ENCODE data around the gene PLBD2. TPM values are rescaled to one million over a fixed set of nuclear protein-coding genes. Genes with fewer than 3 reads are reported as not detected.

The PLBD2 gene
- total and polyA plus RNA-seq, 4 donors: 12.1 to 31.2 (median 19.6) TPM

- TF ChIP-seq, protein P1, sequence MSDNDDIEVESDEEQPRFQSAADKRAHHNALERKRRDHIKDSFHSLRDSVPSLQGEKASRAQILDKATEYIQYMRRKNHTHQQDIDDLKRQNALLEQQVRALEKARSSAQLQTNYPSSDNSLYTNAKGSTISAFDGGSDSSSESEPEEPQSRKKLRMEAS (IDR thresholded peaks at IDR 0.05): no peak
- TF ChIP-seq HNF4G (IDR thresholded peaks at IDR 0.05) (no peak), NR2F2 (IDR thresholded peaks at IDR 0.05) (no peak), YY1 (IDR thresholded peaks at IDR 0.05) (no peak), HNF4A (conservative IDR thresholded peaks at IDR 0.05) (no peak), RAD21 (IDR thresholded peaks at IDR 0.05) (no peak)
Measured at GRCh38 chr12:113333418-113333750, 25.0 kb upstream of the PLBD2 start (continued).

DNA sequence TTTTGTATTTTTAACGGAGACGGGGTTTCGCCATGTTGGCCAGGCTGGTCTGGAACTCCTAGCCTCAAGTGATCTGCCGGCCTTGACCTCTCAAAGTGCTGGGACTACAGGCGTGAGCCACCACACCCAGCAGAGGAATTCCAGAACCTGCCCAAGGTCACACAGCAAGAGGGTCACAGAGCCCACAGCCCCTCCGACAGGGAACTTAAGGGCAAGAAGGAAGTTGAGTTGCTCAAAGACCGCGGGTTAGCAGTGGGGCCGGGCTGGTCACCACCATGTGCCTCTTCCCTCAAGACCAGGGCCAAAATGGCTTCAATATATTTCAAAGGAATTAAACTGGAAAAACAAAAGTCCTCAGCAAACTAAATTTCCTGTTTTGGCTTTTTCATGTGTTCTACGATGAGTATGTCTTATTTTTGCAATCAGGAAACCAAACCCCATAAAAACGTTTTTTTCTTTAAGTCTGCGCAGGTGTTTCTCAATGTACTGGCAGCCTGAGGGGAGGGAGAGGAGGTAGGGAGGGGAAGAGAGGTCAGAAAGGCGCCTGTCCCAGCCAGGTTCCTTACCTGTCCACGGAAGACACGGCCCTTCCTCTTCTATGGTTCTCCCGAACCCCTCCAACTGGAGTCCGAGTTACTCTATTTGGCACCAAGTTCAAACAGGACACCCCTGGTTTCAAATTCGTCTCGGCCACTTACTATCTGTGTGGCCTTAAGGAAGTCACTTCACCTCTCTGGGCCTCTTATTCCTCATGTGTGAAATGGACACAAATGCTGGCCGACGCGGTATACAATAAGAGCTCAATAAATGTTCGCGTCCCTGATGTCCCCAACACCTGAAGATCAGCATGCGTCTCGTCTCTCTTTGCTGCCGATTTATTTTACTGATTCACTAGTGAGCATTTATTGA lies 24.3 kb upstream of the PLBD2 start:
- Histone ChIP-seq H3K9ac (ENCODE audit: low read depth in 1 of 2, low read length in 2 of 2) (peak overlapping the region; percentile 78 to 80), H3K4me3 (ENCODE audit: low read depth in 1 of 3, low read length in 3 of 3) (peak overlapping the region; percentile 53 to 91 (median 82)), H3K4me1 (ENCODE audit: control insufficient read depth in 4 of 4, insufficient read depth in 4 of 4, low read length in 3 of 4) (peaks cover 0 to 13% (median 8%) of the 10 kb centered on the region in 4 donors), H3K36me3 (ENCODE audit: control insufficient read depth in 4 of 4, insufficient read depth in 3 of 4, low read depth in 1 of 4, low read length in 3 of 4) (peaks cover 0 to 13% (median 5%) of the 10 kb centered on the region in 4 donors), H3K27ac (ENCODE audit: low read depth in 1 of 2, low read length in 2 of 2) (peak overlapping the region; percentile 46 to 56), H3K9me3 (ENCODE audit: control insufficient read depth in 4 of 4, low read length in 3 of 4) (no peaks in the 10 kb centered on the region), H3K27me3 (ENCODE audit: control insufficient read depth in 4 of 4, insufficient read depth in 4 of 4, low read length in 3 of 4) (no peaks in the 10 kb centered on the region)
- no peak for TF ChIP-seq RAD21 (IDR thresholded peaks at IDR 0.05)
- TF ChIP-seq REST (IDR thresholded peaks at IDR 0.05): no peak
- no peak for TF ChIP-seq EGR1 (IDR thresholded peaks at IDR 0.05; ENCODE audit: low read depth in 2 of 2)
- no peak for TF ChIP-seq YY1 (IDR thresholded peaks at IDR 0.05)
- DNase-seq (ENCODE audit: low spot score): no peak
- WGBS: 39% methylated on average over 27 of the region's 27 CpGs

DNA sequence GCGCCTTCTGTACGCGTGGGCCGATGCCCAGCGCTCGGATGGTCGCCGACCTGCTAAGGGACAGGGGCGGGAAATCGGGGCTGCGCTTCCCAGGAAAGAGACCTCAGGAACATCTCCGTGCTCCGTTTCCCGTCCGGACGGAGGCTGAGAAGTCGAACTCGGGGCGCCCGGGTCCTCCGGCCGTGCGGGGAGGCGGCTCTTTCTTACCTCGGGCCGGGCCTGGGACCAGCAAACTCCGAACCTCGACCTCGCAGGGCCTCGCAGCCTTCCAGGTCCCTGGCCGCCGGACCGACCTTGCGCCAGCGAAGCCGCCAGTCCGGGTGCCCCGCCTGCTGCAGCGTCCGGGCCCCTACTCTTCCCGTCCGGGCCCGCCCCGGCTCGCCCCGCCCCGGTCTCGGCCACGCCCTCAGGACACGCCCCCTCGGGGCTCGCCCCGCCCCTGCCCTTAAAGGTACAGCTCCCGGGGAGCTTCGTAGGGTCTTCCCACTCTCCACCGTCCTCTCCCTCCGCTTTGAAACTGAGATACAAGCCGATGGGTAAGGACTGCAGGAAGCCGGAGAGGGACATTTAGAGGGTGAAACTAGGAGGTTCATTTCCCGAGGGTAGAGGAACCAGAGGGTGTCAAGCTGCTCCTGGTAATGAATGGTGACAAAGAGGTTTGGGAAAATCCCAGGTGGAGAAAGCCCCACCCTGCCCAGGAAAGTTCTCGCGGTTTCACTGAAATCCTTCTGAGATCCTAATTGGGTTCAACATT lies 23.4 kb upstream of the PLBD2 start, which contains the start of gene SLC8B1:
TSS of gene SLC8B1 (minus strand) at position 324 of the 754 bp plus-strand sequence. CDS start 2,231 bp downstream, outside the sequence.
- Histone ChIP-seq H3K9me3 (ENCODE audit: control insufficient read depth in 4 of 4, low read length in 3 of 4) (no peaks in the 10 kb centered on the region), H3K36me3 (ENCODE audit: control insufficient read depth in 4 of 4, insufficient read depth in 3 of 4, low read depth in 1 of 4, low read length in 3 of 4) (peaks cover 0 to 13% (median 5%) of the 10 kb centered on the region in 4 donors), H3K4me3 (ENCODE audit: low read depth in 1 of 3, low read length in 3 of 3) (peak within 1 kb of the TSS; percentile 53 to 91 (median 82)), H3K4me1 (ENCODE audit: control insufficient read depth in 4 of 4, insufficient read depth in 4 of 4, low read length in 3 of 4) (peaks cover 0 to 13% (median 8%) of the 10 kb centered on the region in 4 donors), H3K27ac (ENCODE audit: low read depth in 1 of 2, low read length in 2 of 2) (peak within 1 kb of the TSS; percentile 46 to 56), H3K27me3 (ENCODE audit: control insufficient read depth in 4 of 4, insufficient read depth in 4 of 4, low read length in 3 of 4) (no peaks in the 10 kb centered on the region), H3K9ac (ENCODE audit: low read depth in 1 of 2, low read length in 2 of 2) (peak within 1 kb of the TSS; percentile 78 to 80)
- under 1% methylated on average over 62 of the region's 62 CpGs for WGBS
- peak; percentile 98 for DNase-seq (ENCODE audit: low spot score)
- TF ChIP-seq NR2F2 (IDR thresholded peaks at IDR 0.05) (no peak), HNF4A (conservative IDR thresholded peaks at IDR 0.05) (peak in 1 of 2 donors; percentile 43), RAD21 (IDR thresholded peaks at IDR 0.05) (peak in 1 of 2 donors; percentile 28), REST (IDR thresholded peaks at IDR 0.05) (peak; percentile 55), TAF1 (conservative IDR thresholded peaks at IDR 0.05) (peak; percentile 37), EGR1 (IDR thresholded peaks at IDR 0.05; ENCODE audit: low read depth in 2 of 2) (no peak), SP1 (IDR thresholded peaks at IDR 0.05) (peak; percentile 31), YY1 (IDR thresholded peaks at IDR 0.05) (peak; percentile 45), FOXA2 (IDR thresholded peaks at IDR 0.05) (no peak), RXRA (IDR thresholded peaks at IDR 0.05) (no peak), GABPA (IDR thresholded peaks at IDR 0.05 in 1 of 2, conservative IDR thresholded peaks at IDR 0.05 in 1 of 2) (no peak), HNF4G (IDR thresholded peaks at IDR 0.05) (no peak), FOXA1 (IDR thresholded peaks at IDR 0.05) (no peak)
- TF ChIP-seq, protein P2, sequence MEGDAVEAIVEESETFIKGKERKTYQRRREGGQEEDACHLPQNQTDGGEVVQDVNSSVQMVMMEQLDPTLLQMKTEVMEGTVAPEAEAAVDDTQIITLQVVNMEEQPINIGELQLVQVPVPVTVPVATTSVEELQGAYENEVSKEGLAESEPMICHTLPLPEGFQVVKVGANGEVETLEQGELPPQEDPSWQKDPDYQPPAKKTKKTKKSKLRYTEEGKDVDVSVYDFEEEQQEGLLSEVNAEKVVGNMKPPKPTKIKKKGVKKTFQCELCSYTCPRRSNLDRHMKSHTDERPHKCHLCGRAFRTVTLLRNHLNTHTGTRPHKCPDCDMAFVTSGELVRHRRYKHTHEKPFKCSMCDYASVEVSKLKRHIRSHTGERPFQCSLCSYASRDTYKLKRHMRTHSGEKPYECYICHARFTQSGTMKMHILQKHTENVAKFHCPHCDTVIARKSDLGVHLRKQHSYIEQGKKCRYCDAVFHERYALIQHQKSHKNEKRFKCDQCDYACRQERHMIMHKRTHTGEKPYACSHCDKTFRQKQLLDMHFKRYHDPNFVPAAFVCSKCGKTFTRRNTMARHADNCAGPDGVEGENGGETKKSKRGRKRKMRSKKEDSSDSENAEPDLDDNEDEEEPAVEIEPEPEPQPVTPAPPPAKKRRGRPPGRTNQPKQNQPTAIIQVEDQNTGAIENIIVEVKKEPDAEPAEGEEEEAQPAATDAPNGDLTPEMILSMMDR (IDR thresholded peaks at IDR 0.05; ENCODE audit: low read depth, low read length, missing input control): no peak
- TF ChIP-seq, protein P1 (IDR thresholded peaks at IDR 0.05): peak; percentile 27
- TF ChIP-seq, protein P3, sequence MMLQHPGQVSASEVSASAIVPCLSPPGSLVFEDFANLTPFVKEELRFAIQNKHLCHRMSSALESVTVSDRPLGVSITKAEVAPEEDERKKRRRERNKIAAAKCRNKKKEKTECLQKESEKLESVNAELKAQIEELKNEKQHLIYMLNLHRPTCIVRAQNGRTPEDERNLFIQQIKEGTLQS (IDR thresholded peaks at IDR 0.05): no peak
